Activated effector memory CD4-positive, alpha-beta T cell treated with anti-CD3 and anti-CD28 coated beads, Interleukin-2, amount 50 U/mL, for 16 hours (primary cell): ENCODE results near the gene CSF2.

Experiments
- DNase-seq: peaks from one replicate; pipeline ENCODE4 v3.0.0-alpha.2; 2020

CSF2 gene

DNA sequence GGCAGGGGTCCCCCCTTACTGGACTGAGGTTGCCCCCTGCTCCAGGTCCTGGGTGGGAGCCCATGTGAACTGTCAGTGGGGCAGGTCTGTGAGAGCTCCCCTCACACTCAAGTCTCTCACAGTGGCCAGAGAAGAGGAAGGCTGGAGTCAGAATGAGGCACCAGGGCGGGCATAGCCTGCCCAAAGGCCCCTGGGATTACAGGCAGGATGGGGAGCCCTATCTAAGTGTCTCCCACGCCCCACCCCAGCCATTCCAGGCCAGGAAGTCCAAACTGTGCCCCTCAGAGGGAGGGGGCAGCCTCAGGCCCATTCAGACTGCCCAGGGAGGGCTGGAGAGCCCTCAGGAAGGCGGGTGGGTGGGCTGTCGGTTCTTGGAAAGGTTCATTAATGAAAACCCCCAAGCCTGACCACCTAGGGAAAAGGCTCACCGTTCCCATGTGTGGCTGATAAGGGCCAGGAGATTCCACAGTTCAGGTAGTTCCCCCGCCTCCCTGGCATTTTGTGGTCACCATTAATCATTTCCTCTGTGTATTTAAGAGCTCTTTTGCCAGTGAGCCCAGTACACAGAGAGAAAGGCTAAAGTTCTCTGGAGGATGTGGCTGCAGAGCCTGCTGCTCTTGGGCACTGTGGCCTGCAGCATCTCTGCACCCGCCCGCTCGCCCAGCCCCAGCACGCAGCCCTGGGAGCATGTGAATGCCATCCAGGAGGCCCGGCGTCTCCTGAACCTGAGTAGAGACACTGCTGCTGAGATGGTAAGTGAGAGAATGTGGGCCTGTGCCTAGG lies at the start of gene CSF2:
TSS of gene CSF2 (plus strand) at position 559 of the 783 bp plus-strand sequence. CDS start at position 594, 35 bp downstream.
- no peak for DNase-seq

DNA sequence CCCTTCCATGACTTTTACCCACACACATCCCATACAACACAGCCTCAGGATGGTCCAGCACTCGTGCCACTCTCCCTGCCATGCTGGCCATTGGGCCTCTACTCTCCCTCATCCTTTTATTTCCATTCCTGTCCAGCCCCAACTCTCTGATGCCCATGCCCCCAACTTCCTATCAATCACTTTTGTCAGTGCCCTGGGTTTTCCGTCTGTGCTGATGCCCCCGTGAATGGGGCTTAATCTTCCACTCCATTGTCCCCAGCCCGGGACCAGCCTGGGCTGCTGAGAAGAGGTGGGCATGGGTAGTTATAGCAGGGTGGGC lies 49.5 kb upstream of the CSF2 start:
- no peak for DNase-seq

DNA sequence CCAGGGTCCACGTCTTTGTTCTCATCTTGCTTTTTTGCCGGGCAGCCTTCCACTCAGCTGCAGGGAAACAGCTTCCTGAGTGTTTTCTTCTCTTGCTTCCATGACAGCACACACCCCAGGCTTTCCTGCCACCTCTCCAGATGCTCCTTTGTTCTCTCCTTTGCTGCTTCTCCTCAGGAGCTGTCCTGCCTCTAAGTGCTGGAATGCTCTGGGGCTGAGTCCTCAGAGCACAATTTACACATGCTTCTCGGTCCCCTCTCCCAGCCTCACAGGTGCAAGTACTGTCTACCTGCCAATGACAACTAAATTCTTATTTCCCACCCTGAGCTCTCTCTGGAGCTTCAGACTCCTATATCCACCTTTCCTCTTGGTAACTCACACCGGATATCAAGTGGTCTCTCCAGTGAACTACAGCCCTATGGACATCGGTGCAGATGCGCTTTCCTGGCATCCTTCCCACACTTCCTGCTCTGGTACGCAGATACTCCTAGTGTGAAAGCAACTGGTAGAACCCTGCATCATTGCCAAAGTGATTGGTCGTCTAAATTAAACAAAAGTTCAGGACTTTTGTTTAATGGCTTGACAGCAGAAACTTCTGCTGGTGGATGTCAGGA lies 48.7 kb upstream of the CSF2 start:
- no peak for DNase-seq

GRCh38 chr5:132025403-132025971 lies 48.1 kb upstream of the CSF2 start:
- DNase-seq: peak; percentile 57

- DNase-seq: peak; percentile 66
These were observed 47.0 kb upstream of the CSF2 start for GRCh38 chr5:132026516-132027008.

DNA sequence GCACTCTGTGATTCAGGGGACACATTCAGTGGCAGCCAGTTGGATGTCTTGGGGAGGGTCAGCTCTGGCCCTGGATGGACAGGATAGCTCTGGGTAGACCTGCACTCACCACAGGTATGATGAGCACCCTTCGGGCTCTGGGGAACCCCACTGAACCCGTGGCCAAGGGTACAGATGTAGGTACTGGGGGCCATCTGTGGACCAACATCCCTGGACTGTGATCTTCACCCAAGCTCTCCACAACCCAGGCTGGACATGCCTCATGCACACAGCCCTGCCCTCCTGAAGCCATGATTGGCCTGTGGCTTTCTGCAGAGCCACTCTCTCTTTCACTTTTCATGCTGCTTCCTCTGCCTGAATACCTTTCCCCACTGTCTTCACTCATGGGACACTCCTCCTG lies 46.6 kb upstream of the CSF2 start:
- DNase-seq: peak; percentile 60

- no peak for DNase-seq
These were observed 43.8 kb upstream of the CSF2 start for GRCh38 chr5:132029609-132030330.

GRCh38 chr5:132030610-132031009 lies 43.0 kb upstream of the CSF2 start:
- no peak for DNase-seq

DNA sequence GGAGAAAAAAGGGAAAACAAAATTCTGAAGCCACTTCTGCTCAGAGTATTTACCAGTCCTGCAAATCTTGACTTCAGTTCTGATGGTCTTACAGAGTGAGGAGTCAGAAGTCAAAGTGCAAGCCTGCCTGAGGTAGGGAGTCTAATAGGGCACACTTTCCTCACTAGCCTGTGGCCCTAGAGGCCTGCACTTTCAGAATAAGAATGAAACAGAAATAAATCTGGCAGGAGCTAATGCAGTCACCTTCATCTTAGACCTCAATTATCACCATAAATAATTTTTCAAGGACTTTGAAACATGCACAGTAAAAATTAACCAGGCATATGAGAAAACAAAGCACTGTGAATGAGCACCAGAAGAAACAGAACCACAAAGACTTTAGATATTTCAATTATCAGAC lies 41.4 kb upstream of the CSF2 start:
- no peak for DNase-seq

- DNase-seq: no peak
These were observed 40.5 kb upstream of the CSF2 start for GRCh38 chr5:132033122-132033521.

DNA sequence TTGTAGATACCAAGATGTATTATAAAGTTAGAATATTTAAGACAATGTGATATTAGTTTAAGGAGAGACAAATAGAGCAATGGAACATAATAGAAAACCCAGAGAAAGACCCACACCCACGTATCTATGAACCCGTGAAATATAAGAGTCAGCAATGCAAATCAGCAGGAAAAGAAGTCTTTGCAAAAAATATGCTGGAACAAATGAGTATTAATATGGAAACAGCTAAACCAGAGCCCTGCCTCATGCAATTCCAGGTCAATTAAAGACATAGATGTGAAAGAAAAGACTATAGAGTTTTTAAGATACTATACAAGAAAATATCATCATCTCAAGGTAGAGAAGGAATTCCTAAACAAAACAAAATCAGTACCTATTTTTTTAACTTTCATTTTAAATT lies 36.2 kb upstream of the CSF2 start:
- no peak for DNase-seq

DNA sequence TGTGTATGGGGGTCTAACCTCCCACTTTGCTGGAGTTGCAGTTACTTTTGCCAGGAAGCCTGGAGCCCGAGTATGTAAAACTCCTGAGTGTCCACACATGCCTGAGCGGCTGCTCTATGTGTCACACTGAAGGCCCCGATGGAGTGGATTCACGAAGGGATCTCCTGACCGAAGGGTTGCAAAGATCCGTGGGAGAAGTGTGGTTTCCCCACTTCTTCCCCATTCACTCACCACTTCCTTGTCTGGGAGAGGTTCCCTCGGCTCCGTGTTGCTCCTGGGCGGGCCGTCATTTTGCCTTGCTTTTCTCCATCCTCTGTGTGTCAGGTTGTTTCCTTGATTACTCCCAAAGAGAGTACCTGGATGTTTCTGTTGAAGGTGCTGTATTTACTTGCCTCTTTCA lies 29.4 kb upstream of the CSF2 start:
- DNase-seq: no peak

DNA sequence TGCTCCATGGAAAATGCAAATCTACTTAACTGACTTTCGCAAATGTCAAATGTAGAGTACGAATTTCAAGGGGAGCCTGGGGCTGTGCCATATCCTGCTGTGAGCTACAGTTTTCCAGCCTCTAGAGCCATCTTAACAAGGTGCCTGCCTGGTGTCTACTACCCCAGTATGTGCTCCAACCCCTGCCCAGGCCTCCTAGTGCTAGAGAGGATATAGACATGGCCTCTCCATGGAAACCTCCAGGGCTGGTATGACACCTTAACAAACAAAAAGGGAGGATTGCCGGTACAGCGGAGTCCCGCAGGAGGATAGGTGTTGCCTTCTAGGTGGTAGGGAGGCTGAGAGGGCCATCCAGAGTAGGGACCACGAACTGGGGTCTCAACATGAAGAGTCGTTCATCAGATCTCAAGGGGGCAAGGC lies 26.7 kb upstream of the CSF2 start:
- DNase-seq: no peak

- DNase-seq: no peak
These were observed 24.5 kb upstream of the CSF2 start for GRCh38 chr5:132049093-132049492.

DNA sequence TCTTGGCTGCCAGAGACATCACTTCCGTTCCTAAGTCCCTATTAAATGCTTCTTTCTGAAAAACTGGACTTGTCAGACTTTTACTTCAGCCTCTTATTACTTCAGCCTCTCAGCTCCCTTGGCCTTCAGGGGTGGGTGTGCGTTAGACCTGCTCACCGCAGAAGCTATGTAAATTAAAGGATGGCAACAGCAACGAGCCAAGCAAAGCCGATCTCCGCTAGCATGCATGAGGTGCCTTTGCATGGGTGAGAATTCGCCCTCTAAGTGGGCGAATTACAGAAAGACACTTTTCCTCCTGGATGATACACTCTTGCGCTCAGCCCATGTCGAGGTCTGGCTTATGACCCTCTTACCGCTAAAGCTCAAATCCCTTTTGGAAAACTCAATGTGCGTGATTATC lies 24.0 kb upstream of the CSF2 start:
- DNase-seq: no peak

- DNase-seq: no peak
These were observed 23.5 kb upstream of the CSF2 start for GRCh38 chr5:132050136-132050535.

- no peak for DNase-seq
These were observed 22.7 kb upstream of the CSF2 start for GRCh38 chr5:132050661-132051552.

DNA sequence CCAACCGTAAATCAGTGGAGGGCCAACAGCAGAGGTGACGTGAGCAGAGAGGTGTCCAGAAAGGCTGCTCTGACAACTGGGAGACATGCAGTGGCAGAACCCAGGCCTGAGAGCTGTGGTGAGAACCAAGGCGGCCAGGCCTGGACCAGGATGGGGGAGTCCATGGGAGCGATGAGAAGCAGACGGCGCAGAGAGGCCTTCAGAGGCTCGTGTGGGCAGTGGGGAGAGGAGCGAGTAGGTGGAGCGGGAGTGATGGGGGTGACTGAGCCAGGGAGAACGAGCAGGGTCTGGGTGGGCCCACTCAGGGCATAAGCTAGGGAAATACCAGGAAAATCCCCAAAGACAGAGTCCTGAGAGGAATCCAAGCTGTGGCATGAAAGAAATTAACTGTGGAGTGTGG lies 21.1 kb upstream of the CSF2 start:
- DNase-seq: no peak

DNA sequence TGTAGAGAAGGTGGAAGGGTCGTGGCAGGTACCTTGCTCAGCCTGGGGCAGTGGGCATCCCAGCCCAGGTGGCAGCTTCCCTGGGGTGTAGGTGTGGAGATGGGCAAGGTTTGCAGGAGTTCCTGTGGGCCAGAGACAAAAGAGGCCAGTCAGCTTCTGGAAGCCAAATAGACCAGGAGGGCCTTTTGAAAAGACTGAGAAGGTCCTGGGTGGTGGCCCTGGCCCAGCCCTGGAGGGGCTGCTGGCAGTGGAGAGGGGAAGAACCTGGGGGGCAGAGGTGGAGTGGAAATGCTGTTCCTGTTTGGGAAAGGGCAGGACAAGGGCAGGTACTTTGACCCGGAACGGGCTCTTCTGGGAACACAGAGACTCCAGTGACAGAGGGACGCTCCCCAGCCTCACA lies 20.1 kb upstream of the CSF2 start:
- no peak for DNase-seq

DNA sequence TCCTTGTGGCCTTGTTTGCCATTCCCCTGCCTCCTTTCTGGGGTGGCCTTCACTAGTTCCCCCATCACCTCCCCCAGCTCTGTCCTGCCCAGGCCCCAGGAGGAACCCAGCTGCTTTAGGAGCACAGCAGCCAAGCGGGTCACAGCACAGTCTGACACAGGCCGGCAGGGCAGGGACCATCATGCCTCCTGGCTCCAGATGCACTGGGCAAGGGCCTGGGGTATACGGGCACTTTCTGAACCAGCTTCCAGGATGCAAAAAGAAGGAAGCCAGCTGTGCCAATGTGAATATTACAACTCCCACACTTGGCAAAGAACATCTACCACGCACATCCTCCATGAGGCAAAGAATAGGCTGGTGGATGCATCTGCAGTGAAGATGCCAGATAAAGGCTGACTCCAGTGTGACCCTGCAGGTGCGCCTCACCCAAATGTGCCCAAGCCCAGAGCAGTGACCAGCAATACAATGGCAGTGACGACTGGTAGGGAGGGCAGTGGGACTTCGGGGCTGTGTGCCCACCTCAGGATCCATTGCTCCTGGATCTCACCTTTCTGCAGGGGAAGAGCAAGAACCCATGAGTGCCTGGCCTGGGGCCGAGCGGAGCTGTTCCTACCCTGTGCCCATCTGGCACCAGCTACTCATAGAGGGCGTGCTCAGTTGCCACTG lies 19.4 kb upstream of the CSF2 start:
- no peak for DNase-seq

DNA sequence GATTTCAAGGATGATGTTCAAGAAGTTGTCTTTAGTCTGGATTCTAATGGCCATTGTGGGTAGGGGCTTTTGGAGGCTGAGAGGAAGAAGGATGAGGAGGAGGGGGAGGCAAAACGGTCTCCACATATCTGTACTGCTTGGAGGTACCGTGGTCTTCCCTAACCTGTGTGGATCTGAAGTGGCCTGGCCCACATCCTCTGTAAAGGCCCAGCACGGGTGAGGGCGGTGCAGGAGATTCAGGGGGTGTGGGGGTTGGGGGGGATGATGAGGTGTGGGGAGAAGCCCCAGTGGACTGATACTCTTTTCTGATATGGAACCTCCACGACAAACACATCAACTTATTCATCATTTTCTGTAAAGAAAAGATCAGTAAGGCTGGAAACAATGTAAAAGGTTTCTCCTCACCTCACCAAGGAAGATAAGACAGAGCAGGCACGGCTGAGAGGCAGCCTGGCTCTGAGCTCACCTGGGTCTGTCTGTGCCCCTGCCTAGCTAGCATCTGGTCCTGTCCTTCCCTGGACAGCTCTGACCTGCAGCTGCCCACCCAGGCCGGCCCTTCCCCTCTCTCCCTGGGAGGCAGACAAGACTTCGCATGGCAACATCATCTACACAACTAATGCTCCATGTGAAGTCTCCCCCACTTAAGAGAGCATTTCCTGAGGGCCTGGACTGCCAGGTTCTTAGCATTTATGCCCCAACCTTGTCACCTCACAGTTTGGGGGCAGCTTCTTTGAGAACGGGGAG lies 18.7 kb upstream of the CSF2 start:
- peak; percentile 59 for DNase-seq
